Right kidney (tissue), 9 donors: Measurements from ENCODE around the gene CHCHD4.

Experiments used
- DNase-seq: peaks from one replicate; pipeline ENCODE4 v3.0.0-alpha.2; 2016
- long read RNA-seq, 8 donors: transcript quantifications; one replicate each; lab custom pipeline, GENCODE V29; 2026

Gene CHCHD4
- long read RNA-seq, donor 1, transcript CHCHD4-202 (3 exons, 1,405 nt): major isoform, 12 of 16 reads
- long read RNA-seq, donor 1, partial matches to known transcripts: 0 of 16 reads
- long read RNA-seq, donor 1, other reads (novel, unspliced or antisense): 0 of 16 reads
- long read RNA-seq, donor 2, transcript CHCHD4-202 (3 exons, 1,405 nt): major isoform, 9 of 9 reads
- long read RNA-seq, donor 2, partial matches to known transcripts: 0 of 9 reads
- long read RNA-seq, donor 2, other reads (novel, unspliced or antisense): 0 of 9 reads
- long read RNA-seq, donor 3, partial matches to known transcripts: 0 of 2 reads
- long read RNA-seq, donor 3, other reads (novel, unspliced or antisense): 0 of 2 reads
- long read RNA-seq, donor 4, transcript CHCHD4-202 (3 exons, 1,405 nt): major isoform, 6 of 7 reads
- long read RNA-seq, donor 4, partial matches to known transcripts: 0 of 7 reads
- long read RNA-seq, donor 4, other reads (novel, unspliced or antisense): 0 of 7 reads
- long read RNA-seq, donor 5, transcript CHCHD4-202 (3 exons, 1,405 nt): major isoform, 9 of 11 reads
- long read RNA-seq, donor 5, partial matches to known transcripts: 0 of 11 reads
- long read RNA-seq, donor 5, other reads (novel, unspliced or antisense): 0 of 11 reads
- long read RNA-seq, donor 6, transcript CHCHD4-202 (3 exons, 1,405 nt): major isoform, 13 of 16 reads
- long read RNA-seq, donor 6, partial matches to known transcripts: 0 of 16 reads
- long read RNA-seq, donor 6, other reads (novel, unspliced or antisense): 0 of 16 reads
- long read RNA-seq, donor 7, transcript CHCHD4-202 (3 exons, 1,405 nt): major isoform, 10 of 11 reads
- long read RNA-seq, donor 7, partial matches to known transcripts: 0 of 11 reads
- long read RNA-seq, donor 7, other reads (novel, unspliced or antisense): 0 of 11 reads
- long read RNA-seq, donor 8, transcript CHCHD4-202 (3 exons, 1,405 nt): major isoform, 6 of 6 reads
- long read RNA-seq, donor 8, partial matches to known transcripts: 0 of 6 reads
- long read RNA-seq, donor 8, other reads (novel, unspliced or antisense): 0 of 6 reads

DNA sequence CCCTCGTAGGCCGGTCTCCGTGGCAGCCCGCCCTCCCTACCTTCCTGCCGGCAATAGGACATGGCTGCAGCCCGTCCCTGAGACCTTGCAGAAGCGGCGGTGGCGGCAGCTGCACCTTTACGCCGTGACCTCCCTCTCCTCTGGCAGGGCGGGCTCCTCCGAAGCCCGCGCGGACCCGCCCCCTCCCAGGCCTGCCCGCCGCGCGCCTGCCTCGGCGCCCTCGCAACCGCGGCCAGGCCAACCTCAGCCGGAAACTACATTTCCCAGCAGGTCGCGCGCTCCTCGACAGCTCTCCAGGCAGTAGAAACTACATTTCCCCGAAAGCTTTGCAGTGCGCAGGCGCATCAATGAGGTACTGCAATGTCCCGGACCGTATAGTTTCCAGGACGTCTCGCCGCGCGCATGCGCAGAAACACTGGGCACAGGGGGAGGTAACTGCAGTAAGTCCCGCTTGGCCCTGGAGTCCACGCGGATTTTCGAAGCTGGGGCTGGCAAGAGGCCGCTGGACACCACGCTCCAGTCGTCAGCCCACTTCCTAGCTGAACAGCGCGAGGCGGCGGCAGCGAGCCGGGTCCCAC is at the start of gene CHCHD4, which contains the start of gene TMEM43:
Gene CHCHD4, minus strand, starts transcription at position 256 of the 578 bp plus-strand sequence. Its CDS starts 194 bp downstream, at position 62.
Gene TMEM43, plus strand, starts transcription at position 438 of the 578 bp plus-strand sequence. CDS start 142 bp downstream, outside the sequence.
- DNase-seq: peak; percentile 98

DNA sequence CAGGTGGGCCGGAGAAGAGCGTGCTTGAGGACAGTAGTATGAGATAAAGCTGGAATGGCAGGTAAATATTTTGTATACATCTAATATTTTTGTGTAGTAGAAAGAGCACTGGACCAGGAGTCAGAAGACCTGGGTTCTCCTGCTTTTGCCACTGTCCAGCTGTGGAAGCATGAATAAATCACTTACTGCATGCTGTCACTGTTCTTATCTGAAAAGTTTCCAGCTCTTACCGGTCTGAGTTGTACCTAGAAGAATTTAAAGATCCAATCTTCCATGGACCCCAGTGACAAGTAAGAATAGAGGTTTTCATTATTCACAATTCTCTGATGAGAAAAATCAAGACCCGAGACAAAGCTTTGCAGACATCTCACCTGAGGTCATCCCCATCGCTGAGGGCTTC is 47.8 kb upstream of the CHCHD4 start:
- DNase-seq: no peak

DNA sequence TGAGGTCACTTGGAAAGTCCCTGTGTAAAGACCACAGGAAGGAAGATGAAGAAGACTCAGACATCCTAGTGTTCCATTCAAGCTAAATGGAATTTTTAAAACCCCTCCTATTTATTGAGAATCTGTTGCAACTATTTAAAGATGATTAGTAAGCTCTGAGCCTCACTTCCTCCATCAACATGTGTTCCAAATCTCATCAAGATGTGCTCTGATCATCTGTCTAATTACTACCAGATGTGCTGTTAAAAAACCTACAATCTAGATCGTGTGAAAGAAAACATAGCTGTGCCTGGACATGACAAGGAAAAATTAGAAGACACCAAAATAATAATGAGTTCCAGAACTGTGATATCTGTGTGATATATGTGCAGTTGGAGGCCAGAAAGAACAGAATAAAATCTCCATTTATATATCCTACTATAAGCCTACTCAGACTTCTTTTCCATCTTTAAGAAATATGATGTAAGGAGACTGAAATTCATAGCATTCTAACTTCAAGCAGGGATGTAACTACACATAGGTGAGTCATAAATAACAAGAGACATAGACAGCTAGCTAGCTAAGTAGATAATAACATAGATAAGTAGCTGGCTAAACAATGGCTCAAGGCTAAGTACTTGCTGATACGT is 46.0 kb upstream of the CHCHD4 start:
- DNase-seq: no peak

GRCh38 chr3:14169871-14170270 is 45.2 kb upstream of the CHCHD4 start:
- no peak for DNase-seq

DNA sequence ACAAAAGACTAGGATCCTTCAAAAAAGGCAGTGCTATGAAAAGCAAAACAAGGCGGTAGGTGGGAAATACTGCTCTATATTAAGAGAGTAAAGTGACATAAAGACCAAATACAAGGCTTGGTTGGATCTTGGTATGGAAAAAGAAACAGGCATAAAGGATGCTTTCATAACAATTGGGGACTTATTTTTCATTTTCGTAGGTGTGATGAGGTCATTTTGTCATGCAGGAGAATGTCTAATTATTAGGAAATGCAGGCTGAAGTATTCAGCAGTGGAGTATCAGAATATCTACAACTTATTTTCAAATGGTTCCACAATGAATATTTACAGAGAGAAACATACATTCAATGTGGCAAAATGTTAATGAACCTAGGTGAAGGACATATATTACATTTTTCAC is 44.8 kb upstream of the CHCHD4 start:
- DNase-seq: no peak

GRCh38 chr3:14166877-14167603 is 42.4 kb upstream of the CHCHD4 start:
- no peak for DNase-seq

DNA sequence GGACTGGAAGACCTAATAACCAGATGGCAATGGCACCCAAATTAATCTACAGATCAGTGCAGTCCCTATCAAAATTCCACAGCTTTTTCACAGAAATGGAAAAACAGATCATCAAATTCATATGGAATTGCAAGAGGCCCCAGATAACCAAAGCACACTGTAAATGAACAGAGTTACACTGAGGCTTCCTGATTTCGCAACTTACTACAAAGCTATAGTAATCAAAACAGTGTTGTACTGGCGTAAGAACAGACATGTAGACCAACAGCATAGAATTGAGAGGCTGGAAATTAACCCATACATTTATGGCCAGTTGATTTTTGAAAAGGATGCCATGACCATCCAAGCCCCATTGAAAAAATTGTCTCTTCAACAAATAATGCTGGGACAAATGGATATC is 37.5 kb upstream of the CHCHD4 start:
- DNase-seq: no peak

DNA sequence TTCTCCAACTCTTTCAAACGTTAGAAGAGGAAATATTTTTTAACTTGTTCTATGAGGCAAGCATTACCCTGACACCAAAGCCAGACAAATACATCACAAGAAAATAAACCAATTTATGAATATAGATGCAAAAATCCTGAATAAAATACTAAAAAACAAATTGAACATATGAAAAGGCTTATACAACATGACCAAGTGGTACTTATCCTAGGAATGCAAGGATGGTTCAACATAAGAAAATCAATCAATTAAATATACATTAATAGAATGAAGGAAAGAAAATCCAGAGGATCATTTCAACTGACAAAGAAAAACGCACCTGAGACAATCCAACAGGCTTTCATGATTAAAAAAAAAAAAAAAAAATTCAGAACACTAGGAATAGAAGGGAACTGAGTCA is 36.6 kb upstream of the CHCHD4 start:
- DNase-seq: no peak

- DNase-seq: no peak
Measured at GRCh38 chr3:14159426-14159825, 34.8 kb upstream of the CHCHD4 start.

GRCh38 chr3:14158370-14158769 is 33.7 kb upstream of the CHCHD4 start:
- no peak for DNase-seq

- DNase-seq: no peak
Measured at GRCh38 chr3:14157951-14158350, 33.3 kb upstream of the CHCHD4 start.

GRCh38 chr3:14156843-14157561 is 32.3 kb upstream of the CHCHD4 start:
- DNase-seq: no peak

GRCh38 chr3:14156201-14156600 is 31.5 kb upstream of the CHCHD4 start:
- no peak for DNase-seq

GRCh38 chr3:14154895-14155440 is 30.3 kb upstream of the CHCHD4 start:
- DNase-seq: no peak

GRCh38 chr3:14154276-14154675 is 29.6 kb upstream of the CHCHD4 start:
- no peak for DNase-seq

GRCh38 chr3:14153663-14154062 is 29.0 kb upstream of the CHCHD4 start:
- no peak for DNase-seq

DNA sequence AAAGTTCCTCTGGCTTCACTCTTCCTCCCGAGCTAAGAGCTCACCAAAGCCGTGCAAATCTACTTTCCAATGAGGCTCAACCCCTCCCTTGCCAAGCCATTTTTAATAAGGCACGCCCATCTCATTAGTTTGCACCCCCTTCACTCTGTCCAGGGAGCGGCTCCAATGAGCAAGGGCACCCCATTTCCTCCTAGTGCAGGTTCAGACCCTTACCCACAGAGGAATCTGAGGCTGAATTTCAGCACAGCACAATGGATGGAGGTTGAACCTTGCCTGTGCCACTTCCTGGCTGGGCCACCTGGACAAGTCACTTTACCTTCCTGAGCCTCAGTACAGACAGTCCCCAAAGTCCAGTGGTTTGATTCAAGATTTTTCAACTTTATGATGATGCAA is 28.3 kb upstream of the CHCHD4 start:
- no peak for DNase-seq

DNA sequence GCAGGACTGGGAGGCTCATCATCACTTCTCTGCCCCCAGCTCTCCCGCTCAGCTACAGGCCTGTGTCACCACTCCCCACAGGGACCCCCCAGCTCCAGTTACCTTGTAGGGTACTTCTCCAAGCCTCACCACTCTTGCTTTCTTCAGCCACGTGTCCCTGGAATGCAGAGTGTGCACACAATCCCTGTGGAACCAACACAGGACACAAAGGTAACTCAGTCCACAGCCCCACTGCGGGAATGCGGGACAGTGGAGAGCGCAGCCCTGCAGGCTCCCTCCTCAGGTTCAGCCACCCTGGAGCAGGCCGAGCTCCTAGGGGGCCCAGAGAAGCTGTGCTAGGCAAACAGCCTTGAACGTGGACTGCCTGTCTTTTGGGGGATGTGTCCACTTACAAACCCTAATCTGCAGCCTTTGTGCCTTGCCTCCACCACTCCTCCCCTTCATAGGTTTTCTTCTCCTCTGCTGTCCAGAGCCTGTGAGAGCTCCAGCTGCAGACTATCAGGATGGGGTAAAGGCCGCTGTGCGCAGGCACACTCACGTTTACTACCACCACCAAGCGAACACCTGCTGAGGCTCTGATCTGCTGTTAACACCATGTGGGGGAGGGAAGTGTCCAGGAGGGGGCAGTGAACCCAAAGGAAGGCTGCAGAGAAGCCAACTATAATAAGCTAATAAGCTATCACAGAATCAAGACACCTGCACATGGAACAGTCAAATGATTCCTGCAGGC is 27.7 kb upstream of the CHCHD4 start:
- no peak for DNase-seq

DNA sequence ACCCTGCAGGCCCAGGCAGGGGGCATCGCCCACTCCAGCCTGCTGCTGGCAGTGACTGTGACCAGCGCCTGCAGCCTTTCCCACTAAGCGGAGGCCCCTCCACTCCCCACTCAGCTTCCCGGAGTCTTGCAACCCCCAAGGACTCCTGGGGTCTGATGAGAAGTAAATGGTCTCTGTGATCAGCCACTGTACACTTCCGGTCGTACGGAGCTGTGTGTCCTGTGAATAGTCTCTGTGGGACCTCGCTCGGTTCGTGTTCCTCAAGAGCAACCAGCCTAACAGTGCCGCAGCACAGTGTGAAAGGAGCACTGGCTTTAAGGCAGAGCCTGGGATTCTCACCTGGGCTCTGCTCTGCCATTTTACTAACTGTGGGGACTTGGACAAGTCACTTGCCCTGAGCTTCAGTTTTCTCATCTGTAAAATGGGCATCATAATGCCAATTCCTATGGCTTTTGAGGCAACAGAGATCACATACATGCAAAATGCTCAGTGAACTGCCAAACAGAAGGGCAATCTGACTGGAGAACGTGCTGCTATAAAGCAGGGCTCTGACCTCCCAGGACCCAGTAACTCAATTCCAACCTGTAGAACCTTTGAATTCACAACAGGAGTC is 26.9 kb upstream of the CHCHD4 start:
- no peak for DNase-seq
